Colon (tissue), 2 donors: ENCODE measurements around the gene CDON.

Experiments used
- FAIRE-seq: peaks from 2 replicates; lab custom pipeline; 2012; peaks lifted over from hg19 to GRCh38; lab: Jason Lieb, UNC
- donor health status: control.
- donor health status: control.

The CDON gene

GRCh38 chr11:126083829-126084607 lies 21.4 kb upstream of the CDON start:
- no peak for FAIRE-seq

GRCh38 chr11:126082251-126083109 lies 19.8 kb upstream of the CDON start:
- FAIRE-seq = no peak

- FAIRE-seq = no peak
These were observed 19.2 kb upstream of the CDON start for GRCh38 chr11:126081915-126082250.

- FAIRE-seq = no peak
These were observed 17.7 kb upstream of the CDON start for GRCh38 chr11:126080161-126080941.

GRCh38 chr11:126079621-126080124 lies 17.0 kb upstream of the CDON start:
- no peak for FAIRE-seq

- FAIRE-seq = no peak
These were observed 14.0 kb upstream of the CDON start for GRCh38 chr11:126076641-126077040.

- no peak for FAIRE-seq
These were observed 10.3 kb upstream of the CDON start for GRCh38 chr11:126072801-126073594.

- FAIRE-seq = no peak
These were observed 9.6 kb upstream of the CDON start for GRCh38 chr11:126072141-126072741.

GRCh38 chr11:126063507-126063852 lies 814 bp upstream of the CDON start:
- FAIRE-seq = no peak

GRCh38 chr11:126061707-126062678 lies 673 bp downstream of the CDON start:
- no peak for FAIRE-seq

- FAIRE-seq = no peak
These were observed 1.9 kb downstream of the CDON start for GRCh38 chr11:126060757-126061171.

GRCh38 chr11:126059238-126059781 lies 3.4 kb downstream of the CDON start:
- no peak for FAIRE-seq

GRCh38 chr11:126058105-126058874 lies 4.4 kb downstream of the CDON start:
- no peak for FAIRE-seq

GRCh38 chr11:126054882-126055281 lies 7.8 kb downstream of the CDON start:
- FAIRE-seq = no peak

GRCh38 chr11:126054408-126054807 lies 8.3 kb downstream of the CDON start:
- no peak for FAIRE-seq

- no peak for FAIRE-seq
These were observed 9.0 kb downstream of the CDON start for GRCh38 chr11:126053415-126054286.

GRCh38 chr11:126051117-126051516 lies 11.5 kb downstream of the CDON start:
- FAIRE-seq = no peak

GRCh38 chr11:126049159-126049558 lies 13.5 kb downstream of the CDON start:
- no peak for FAIRE-seq
